Measurements from ENCODE around the gene CDIP1. TPM values are rescaled to one million over a fixed set of nuclear protein-coding genes. Genes with fewer than 3 reads are reported as not detected.

Gene CDIP1
- total and polyA plus RNA-seq, 10 of the 15 experiments (the other 5 are each of a cell fraction or from before 2014, with no cell fraction given): 6.1 to 32.4 (median 13.6) TPM

- Histone ChIP-seq H3K36me3 (ENCODE audit: control insufficient read depth in 2 of 2, insufficient read depth in 2 of 2, low read length in 1 of 2) (no peaks in the 10 kb centered on the region; a peak in 1 of 4 replicates), H3K9me3 (replicated peaks; ENCODE audit: control insufficient read depth, insufficient read depth, low read length) (no peaks in the 10 kb centered on the region), H4K20me1 (ENCODE audit: control insufficient read depth, insufficient read depth) (no peaks in the 10 kb centered on the region), H3K4me1 (ENCODE audit: control insufficient read depth, insufficient read depth, low read length) (peaks cover 4% of the 10 kb centered on the region), H3K27ac (ENCODE audit: control insufficient read depth, insufficient read depth) (no peak overlapping the region), H2AFZ (ENCODE audit: control insufficient read depth, low read depth, low read length) (no peak overlapping the region), H3K9ac (ENCODE audit: control insufficient read depth, insufficient read depth, low read length) (no peak overlapping the region), H3K4me3 (no peak overlapping the region), H3K4me2 (ENCODE audit: control insufficient read depth, insufficient read depth) (no peak overlapping the region), H3K27me3 (replicated peaks in 1 of 2; ENCODE audit: control insufficient read depth in 2 of 2, insufficient read depth in 2 of 2, low read length in 1 of 2) (no peaks in the 10 kb centered on the region), H3K79me2 (ENCODE audit: control insufficient read depth, insufficient read depth, low read length) (no peaks in the 10 kb centered on the region)
- ChIA-PET CTCF (interaction anchor here (1.1 kb wide), 2 partner anchors 9 to 25 kb away, joined by 3 to 4 read pairs; no protein-coding TSS in a partner anchor), RAD21 (ENCODE audit: unreplicated experiment) (no interaction called here), SMC1A (ENCODE audit: uncharacterized antibody, unreplicated experiment) (interaction anchor here (1.4 to 1.8 kb wide), 2 partner anchors 8 to 13 kb away, joined by 3 to 5 read pairs; no protein-coding TSS in a partner anchor), POLR2A (interaction anchor here (1.4 kb wide), 1 partner anchor 15 kb away, joined by 4 read pairs; the partner anchor contains the start of gene CDIP1)
- no peak for TF ChIP-seq USF2 (IDR thresholded peaks at IDR 0.05; ENCODE audit: borderline replicate concordance, low read depth, low read length)
- TF ChIP-seq NFYB (IDR thresholded peaks at IDR 0.05; ENCODE audit: insufficient read depth, low read depth, low read length): no peak
- no peak for TF ChIP-seq RB1 (IDR thresholded peaks at IDR 0.05; ENCODE audit: borderline replicate concordance)
- no peak for TF ChIP-seq MTA2 (IDR thresholded peaks at IDR 0.05; ENCODE audit: low read depth)
- no peak for TF ChIP-seq STAT3 (IDR thresholded peaks at IDR 0.05; ENCODE audit: low read depth, low read length)
- no peak for TF ChIP-seq BMI1 (IDR thresholded peaks at IDR 0.05; ENCODE audit: borderline replicate concordance)
- TF ChIP-seq PAX5 (IDR thresholded peaks at IDR 0.05; ENCODE audit: borderline replicate concordance, low read depth, low read length): no peak
- TF ChIP-seq MLLT1 (IDR thresholded peaks at IDR 0.05): no peak
- no peak for TF ChIP-seq NR2F1 (conservative IDR thresholded peaks at IDR 0.05)
- no peak for TF ChIP-seq EZH2 (IDR thresholded peaks at IDR 0.05; ENCODE audit: borderline replicate concordance, control insufficient read depth, low read depth, low read length)
- TF ChIP-seq KLF5 (IDR thresholded peaks at IDR 0.05; ENCODE audit: partially characterized antibody): no peak
- DNase-seq (ENCODE audit: low read depth, low spot score) (no peak), ATAC-seq (no peak), FAIRE-seq (no peak)
- BruUV-seq (replicated peaks): no TSS peak
- intact Hi-C loops (cut with micrococcal nuclease; ENCODE audit: unreplicated experiment) (no loop called here), in situ Hi-C loops (cut with MboI) (no loop called here)
- whole genome bisulfite sequencing (ENCODE audit: insufficient coverage, insufficient replicate concordance, low lambda C conversion rate, missing lambda C conversion rate): 59% methylated on average over 4 of the region's 4 CpGs
Measured at GRCh38 chr16:4523686-4524085, 14.9 kb downstream of the CDIP1 start.

All from GM12878 (cell line).